Stimulated activated naive CD4-positive, alpha-beta T cell (primary cell): ENCODE results near the gene TBX2.

Experiments used
- DNase-seq, 6 experiments: peaks; one replicate each; lab custom pipeline; 2025; lab: John Stamatoyannopoulos, UW

The TBX2 gene

GRCh38 chr17:61368832-61369450 is 30.7 kb upstream of the TBX2 start:
- DNase-seq, result no peak

GRCh38 chr17:61369751-61370150 is 29.9 kb upstream of the TBX2 start:
- DNase-seq, result no peak

GRCh38 chr17:61371179-61371578 is 28.5 kb upstream of the TBX2 start:
- DNase-seq, result no peak

- no peak for DNase-seq
These were observed 28.0 kb upstream of the TBX2 start for GRCh38 chr17:61371606-61372005.

GRCh38 chr17:61372436-61372835 is 27.2 kb upstream of the TBX2 start:
- DNase-seq, result no peak

GRCh38 chr17:61376931-61377838 is 22.5 kb upstream of the TBX2 start:
- no peak for DNase-seq

GRCh38 chr17:61378658-61379456 is 20.8 kb upstream of the TBX2 start:
- DNase-seq, result no peak

- no peak for DNase-seq
These were observed 20.0 kb upstream of the TBX2 start for GRCh38 chr17:61379457-61380216.

GRCh38 chr17:61380217-61380835 is 19.3 kb upstream of the TBX2 start:
- DNase-seq, result no peak

- no peak for DNase-seq
These were observed 18.7 kb upstream of the TBX2 start for GRCh38 chr17:61380836-61381525.

GRCh38 chr17:61381537-61381936 is 18.1 kb upstream of the TBX2 start:
- no peak for DNase-seq

GRCh38 chr17:61382796-61383688 is 16.6 kb upstream of the TBX2 start:
- DNase-seq, result no peak

GRCh38 chr17:61383689-61384201 is 15.9 kb upstream of the TBX2 start:
- DNase-seq, result no peak

GRCh38 chr17:61384354-61384691 is 15.3 kb upstream of the TBX2 start:
- no peak for DNase-seq

- no peak for DNase-seq
These were observed 14.7 kb upstream of the TBX2 start for GRCh38 chr17:61384692-61385576.

GRCh38 chr17:61385577-61386236 is 13.9 kb upstream of the TBX2 start:
- DNase-seq, result no peak

GRCh38 chr17:61386251-61386650 is 13.4 kb upstream of the TBX2 start:
- DNase-seq, result no peak

GRCh38 chr17:61387011-61387410 is 12.6 kb upstream of the TBX2 start:
- DNase-seq, result no peak
